ENCODE measurements around the gene SYTL5.
"Not testable (repeated sequence)": the region's sequence is repeated elsewhere in the genome, so short reads cannot be mapped to it uniquely, and the experiment has no call there.

SYTL5 gene

GRCh38 chrX:38006291-38006690, at the start of gene SYTL5:
TSS of gene SYTL5 (plus strand) at chrX:38006553. CDS start at chrX:38033890, 27,337 bp downstream.
- no peak for DNase-seq

- no peak for DNase-seq
These were observed 47.7 kb upstream of the SYTL5 start for GRCh38 chrX:37958525-37959211.

GRCh38 chrX:37959212-37960021, 46.9 kb upstream of the SYTL5 start:
- DNase-seq, result peak; percentile 57

- DNase-seq, result no peak
These were observed 45.2 kb upstream of the SYTL5 start for GRCh38 chrX:37961118-37961517.

- DNase-seq, result no peak
These were observed 38.6 kb upstream of the SYTL5 start for GRCh38 chrX:37967714-37968113.

GRCh38 chrX:37975421-37975820, 30.9 kb upstream of the SYTL5 start:
- no peak for DNase-seq

GRCh38 chrX:37976153-37976552, 30.2 kb upstream of the SYTL5 start:
- no peak for DNase-seq

GRCh38 chrX:37984880-37985279, 21.5 kb upstream of the SYTL5 start:
- no peak for DNase-seq

- no peak for DNase-seq
These were observed 19.5 kb upstream of the SYTL5 start for GRCh38 chrX:37986893-37987292.

- DNase-seq, result no peak
These were observed 17.0 kb upstream of the SYTL5 start for GRCh38 chrX:37989304-37989703.

GRCh38 chrX:37991303-37991702, 15.1 kb upstream of the SYTL5 start:
- DNase-seq, result not testable (repeated sequence)

GRCh38 chrX:37993176-37993575, 13.2 kb upstream of the SYTL5 start:
- no peak for DNase-seq

GRCh38 chrX:37993837-37994619, 12.3 kb upstream of the SYTL5 start:
- peak; percentile 67 for DNase-seq

- no peak for DNase-seq
These were observed 10.9 kb upstream of the SYTL5 start for GRCh38 chrX:37995428-37995827.

- no peak for DNase-seq
These were observed 9.3 kb upstream of the SYTL5 start for GRCh38 chrX:37997096-37997495.

- DNase-seq, result no peak
These were observed 7.6 kb upstream of the SYTL5 start for GRCh38 chrX:37998586-37999262.

- no peak for DNase-seq
These were observed 5.6 kb upstream of the SYTL5 start for GRCh38 chrX:38000706-38001105.

GRCh38 chrX:38004046-38004445, 2.3 kb upstream of the SYTL5 start:
- DNase-seq, result no peak

- DNase-seq, result no peak
These were observed 425 bp downstream of the SYTL5 start for GRCh38 chrX:38006778-38007177.

GRCh38 chrX:38008658-38009057, 2.3 kb downstream of the SYTL5 start:
- DNase-seq, result no peak

- no peak for DNase-seq
These were observed 3.3 kb downstream of the SYTL5 start for GRCh38 chrX:38009641-38010040.

- no peak for DNase-seq
These were observed 12.5 kb downstream of the SYTL5 start for GRCh38 chrX:38018766-38019425.
